ENCODE measurements around the gene OBSL1.

Gene OBSL1

GRCh38 chr2:219519526-219519916 is 51.8 kb downstream of the OBSL1 start:
- no peak for DNase-seq (ENCODE audit: low read depth)
- H3K4me3 ChIP-seq (ENCODE audit: low read depth, low read length) = no peak overlapping the region
- no peak for TF ChIP-seq CTCF (IDR thresholded peaks at IDR 0.05; ENCODE audit: low read depth, low read length, missing control alignments)

GRCh38 chr2:219517954-219518778 is 53.2 kb downstream of the OBSL1 start:
- no peak for TF ChIP-seq CTCF (IDR thresholded peaks at IDR 0.05; ENCODE audit: low read depth, low read length, missing control alignments)
- DNase-seq (ENCODE audit: low read depth) = no peak
- H3K4me3 ChIP-seq (ENCODE audit: low read depth, low read length) = no peak overlapping the region

- no peak for TF ChIP-seq CTCF (IDR thresholded peaks at IDR 0.05; ENCODE audit: low read depth, low read length, missing control alignments)
- H3K4me3 ChIP-seq (ENCODE audit: low read depth, low read length) = no peak overlapping the region
- no peak for DNase-seq (ENCODE audit: low read depth)
Measured at GRCh38 chr2:219516888-219517287, 54.5 kb downstream of the OBSL1 start.

- DNase-seq (ENCODE audit: low read depth) = no peak
- H3K4me3 ChIP-seq (ENCODE audit: low read depth, low read length) = no peak overlapping the region
- TF ChIP-seq CTCF (IDR thresholded peaks at IDR 0.05; ENCODE audit: low read depth, low read length, missing control alignments) = no peak
Measured at GRCh38 chr2:219515874-219516629, 55.3 kb downstream of the OBSL1 start.

- no peak overlapping the region for H3K4me3 ChIP-seq (ENCODE audit: low read depth, low read length)
- TF ChIP-seq CTCF (IDR thresholded peaks at IDR 0.05; ENCODE audit: low read depth, low read length, missing control alignments) = no peak
- no peak for DNase-seq (ENCODE audit: low read depth)
Measured at GRCh38 chr2:219514836-219515235, 56.5 kb downstream of the OBSL1 start.

GRCh38 chr2:219514196-219514761 is 57.1 kb downstream of the OBSL1 start, which contains the start of gene ASIC4:
ASIC4 (plus strand) TSS chr2:219514482; CDS start chr2:219514725, 243 bp downstream.
- no peak for TF ChIP-seq CTCF (IDR thresholded peaks at IDR 0.05; ENCODE audit: low read depth, low read length, missing control alignments)
- DNase-seq (ENCODE audit: low read depth) = no peak
- H3K4me3 ChIP-seq (ENCODE audit: low read depth, low read length) = no peak within 1 kb of the TSS

All from GM12864 (cell line).